HG03342 (cell line): Measurements from ENCODE around the gene LIN7B.
"Not testable (repeated sequence)": the region's sequence is repeated elsewhere in the genome, so short reads cannot be mapped to it uniquely, and the experiment has no call there.

Experiments used
- ATAC-seq: cut with Tn5 transposase; IDR thresholded peaks from one replicate; pipeline ENCODE4 v1.9.1; 2021; ENCODE audit warnings: mild to moderate bottlenecking, moderate library complexity; ENCODE audit not compliant: unreplicated experiment

The LIN7B gene

DNA sequence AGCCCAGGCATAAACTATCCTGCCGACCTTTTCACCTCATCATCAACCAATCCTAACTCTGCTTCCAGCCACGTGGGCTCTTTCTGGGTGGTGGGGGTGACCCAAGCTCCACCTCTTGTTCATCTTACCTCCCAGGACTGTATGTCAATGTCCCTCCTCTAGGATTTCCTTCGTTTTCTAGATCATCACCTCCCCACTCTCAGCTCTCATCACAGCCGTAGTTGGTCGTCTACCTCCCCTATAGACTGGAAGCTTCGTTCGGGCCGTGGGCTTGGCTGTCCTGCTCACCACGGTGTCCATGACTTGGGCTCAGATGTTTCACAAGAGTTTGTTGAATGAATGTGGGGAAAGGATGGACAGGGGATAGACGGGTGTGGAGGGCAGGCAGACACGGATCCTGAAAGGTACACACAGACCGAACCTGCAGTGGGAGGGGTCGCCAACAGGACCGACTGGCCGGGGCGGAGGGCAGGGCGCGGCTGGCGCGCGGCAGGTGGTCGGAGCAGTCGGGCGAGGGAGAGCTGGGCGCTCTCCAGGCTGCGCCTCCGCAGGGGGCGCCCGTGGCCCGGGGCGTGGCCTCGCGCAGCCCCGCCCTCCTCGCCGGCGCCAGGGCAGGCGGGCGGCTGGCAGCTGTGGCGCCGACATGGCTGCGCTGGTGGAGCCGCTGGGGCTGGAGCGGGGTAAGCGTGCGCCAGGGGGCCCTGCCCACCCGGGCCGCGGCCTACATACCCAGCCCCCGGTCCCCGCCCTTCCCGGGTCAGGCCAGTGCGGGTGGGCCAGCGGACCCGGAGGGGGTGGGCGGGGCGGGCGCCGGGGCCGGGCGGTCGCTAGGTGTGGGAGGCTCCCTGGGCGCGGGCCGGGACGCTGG is at the start of gene LIN7B:
Gene LIN7B (plus strand): TSS at position 609 of the 868 bp plus-strand sequence. CDS start 35 bp downstream, at position 644.
- peak; percentile 48 for ATAC-seq

DNA sequence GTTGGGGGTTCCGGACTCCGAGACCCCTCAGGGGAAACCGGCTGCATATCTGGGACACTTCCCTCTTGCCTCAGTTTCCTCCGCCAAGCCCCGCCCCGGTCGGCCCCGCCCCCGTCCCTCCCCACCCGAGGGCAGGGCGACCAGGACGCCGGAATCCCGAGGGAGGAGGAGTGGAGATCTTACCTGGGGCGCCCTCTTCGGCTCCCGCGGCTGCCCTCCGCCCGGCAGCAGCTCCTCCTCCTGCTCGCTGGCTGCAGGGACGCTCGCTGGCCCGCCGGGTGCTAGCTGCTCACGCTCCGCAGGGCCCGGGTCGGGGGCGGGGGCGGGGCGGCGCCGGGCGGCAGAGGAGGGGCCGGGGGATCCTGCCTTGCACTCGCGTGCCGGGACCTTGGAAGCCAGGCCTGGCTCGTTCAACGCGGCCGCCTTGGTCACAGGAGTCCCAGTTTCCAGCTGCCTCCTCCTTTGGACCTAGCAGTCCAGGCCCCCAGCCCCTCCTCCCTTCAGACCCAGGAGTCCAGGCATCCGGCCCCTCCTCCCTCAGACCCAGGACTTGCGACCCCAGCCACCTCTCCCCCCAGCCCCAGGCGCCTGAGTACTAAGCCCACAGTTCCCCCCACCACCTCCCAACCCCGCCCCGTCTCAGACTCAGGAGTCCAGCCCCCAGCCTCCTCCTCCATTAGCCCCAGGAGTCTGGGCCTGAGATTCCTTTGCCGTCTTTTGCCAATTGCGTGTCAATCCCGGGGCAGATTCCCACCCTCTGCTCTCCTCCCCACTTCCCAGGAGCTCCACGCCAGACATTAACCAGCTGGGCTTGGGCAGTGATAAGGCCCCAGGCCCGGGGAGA is 49.2 kb upstream of the LIN7B start, which contains the start of gene NTF4:
Gene NTF4 (minus strand): TSS at position 51 of the 844 bp plus-strand sequence. CDS start 2,821 bp downstream, outside the sequence.
- ATAC-seq, result no peak

- ATAC-seq, result no peak
These were observed 48.2 kb upstream of the LIN7B start for GRCh38 chr19:49065905-49066512.

DNA sequence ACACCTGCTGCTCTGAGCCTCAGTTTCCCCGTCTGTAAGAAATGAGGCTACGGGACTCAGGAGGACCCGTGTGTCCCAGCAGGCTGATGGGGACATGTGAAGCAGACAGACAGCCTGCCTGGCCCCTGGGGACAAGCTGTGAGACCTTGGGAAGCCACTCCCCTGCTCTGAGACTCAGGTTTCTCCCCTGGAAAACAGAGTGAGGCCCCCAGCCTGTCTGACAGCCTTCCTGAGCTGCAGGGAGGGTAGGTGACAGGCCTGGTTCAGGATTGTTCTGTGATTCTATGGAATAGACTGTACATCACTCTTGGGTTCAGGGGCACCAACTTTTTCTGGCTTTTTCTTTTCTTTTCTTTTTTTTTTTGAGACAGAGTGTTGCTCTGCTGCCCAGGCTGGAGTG is 46.6 kb upstream of the LIN7B start:
- no peak for ATAC-seq

DNA sequence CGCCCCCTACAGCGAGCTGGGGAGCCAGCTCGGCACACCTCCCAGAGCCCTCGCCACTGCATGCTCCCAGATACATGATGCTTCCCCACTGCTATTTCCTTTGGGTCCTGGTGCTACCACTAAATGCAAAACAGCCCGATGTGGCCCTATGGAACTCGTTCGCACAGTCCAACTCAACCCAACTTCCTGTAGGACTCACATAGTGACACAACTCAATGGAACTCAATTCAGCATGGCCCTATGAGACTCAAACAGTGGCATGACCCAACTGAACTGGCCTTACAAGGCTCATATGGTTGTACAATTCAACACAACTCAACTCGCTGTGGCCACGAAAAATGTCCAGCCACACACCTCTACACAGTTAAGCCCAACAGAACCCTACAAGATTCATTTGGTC is 45.1 kb upstream of the LIN7B start:
- no peak for ATAC-seq

DNA sequence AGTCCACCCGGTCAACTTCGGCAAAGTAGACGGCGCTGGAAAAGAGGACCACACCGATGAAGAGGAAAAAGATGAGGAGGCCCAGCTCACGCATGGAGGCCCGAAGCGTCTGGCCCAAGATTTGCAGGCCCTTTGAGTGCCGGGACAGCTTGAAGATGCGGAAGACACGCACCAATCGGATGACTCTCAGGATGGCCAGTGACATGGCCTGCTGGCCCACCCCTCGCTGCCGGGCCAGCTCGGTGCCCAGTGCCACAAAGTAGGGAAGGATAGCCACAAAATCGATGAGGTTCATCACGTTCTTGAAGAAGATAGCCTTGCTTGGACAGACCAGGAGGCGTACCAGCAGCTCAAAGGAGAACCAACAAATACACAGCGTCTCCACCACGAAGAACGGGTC is 43.8 kb upstream of the LIN7B start:
- no peak for ATAC-seq

GRCh38 chr19:49071860-49072547 is 42.2 kb upstream of the LIN7B start:
- no peak for ATAC-seq

GRCh38 chr19:49073514-49074378 is 40.4 kb upstream of the LIN7B start:
- no peak for ATAC-seq

DNA sequence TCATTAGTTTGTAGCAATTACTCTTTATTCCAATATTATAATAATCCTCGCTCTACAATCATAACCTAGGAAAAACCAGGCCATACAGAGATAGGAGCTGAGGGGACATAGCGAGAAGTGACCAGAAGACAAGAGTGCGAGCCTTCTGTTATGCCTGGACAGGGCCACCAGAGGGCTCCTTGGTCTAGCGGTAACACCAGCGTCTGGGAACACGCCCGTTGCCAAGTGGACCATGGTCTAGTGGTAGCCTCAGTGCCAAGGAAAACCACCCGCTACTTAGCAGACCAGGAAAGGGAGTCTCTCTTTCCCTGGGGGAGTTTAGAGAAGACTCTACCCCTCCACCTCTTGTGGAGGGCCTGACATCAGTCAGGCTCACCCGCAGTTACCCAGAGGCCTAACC is 39.3 kb upstream of the LIN7B start:
- not testable (repeated sequence) for ATAC-seq

- ATAC-seq, result no peak
These were observed 33.8 kb upstream of the LIN7B start for GRCh38 chr19:49080392-49080791.

DNA sequence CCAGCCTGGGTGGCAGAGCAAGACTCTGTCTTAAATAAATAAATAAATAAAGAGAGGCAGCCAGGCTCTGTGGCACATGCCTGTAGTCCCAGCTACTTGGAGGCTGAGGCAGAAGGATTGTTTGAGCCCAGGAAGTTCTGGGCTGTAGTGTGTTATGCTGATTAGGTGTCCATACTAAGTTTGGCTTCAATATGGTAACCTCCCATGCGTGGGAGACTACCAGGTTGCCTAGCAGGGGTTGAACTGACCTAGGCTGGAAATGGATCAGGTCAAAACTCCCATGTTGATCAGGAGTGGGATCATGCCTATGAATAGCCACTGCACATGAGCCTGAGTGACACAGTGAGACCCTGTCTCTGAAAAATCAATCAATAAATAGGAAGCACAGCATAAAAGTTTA is 32.9 kb upstream of the LIN7B start:
- ATAC-seq, result no peak

- no peak for ATAC-seq
These were observed 29.8 kb upstream of the LIN7B start for GRCh38 chr19:49084206-49085019.

- ATAC-seq, result peak; percentile 80
These were observed 28.9 kb upstream of the LIN7B start, which contains the start of gene SNRNP70 for GRCh38 chr19:49085020-49085867. TSS of gene SNRNP70 (plus strand) at chr19:49085451. CDS start at chr19:49086415, 964 bp downstream.

DNA sequence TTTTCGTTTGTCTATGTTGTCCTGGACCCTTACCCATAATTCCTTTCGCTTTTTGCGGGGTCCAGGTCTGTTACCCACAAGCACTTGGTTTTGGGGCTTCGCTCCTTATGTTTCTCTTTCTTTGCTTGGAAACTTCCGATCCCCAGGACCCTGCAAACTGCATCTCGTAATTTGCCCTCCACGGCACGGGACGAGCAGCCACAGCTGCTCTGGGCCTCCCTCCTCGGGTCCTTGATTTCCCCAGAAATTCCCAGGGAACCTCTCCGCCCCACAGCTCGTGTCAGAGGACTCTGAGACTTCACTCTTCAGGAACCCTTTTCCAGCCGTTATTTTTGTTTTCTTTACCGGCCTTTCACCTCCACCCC is 28.3 kb upstream of the LIN7B start:
- ATAC-seq, result no peak

DNA sequence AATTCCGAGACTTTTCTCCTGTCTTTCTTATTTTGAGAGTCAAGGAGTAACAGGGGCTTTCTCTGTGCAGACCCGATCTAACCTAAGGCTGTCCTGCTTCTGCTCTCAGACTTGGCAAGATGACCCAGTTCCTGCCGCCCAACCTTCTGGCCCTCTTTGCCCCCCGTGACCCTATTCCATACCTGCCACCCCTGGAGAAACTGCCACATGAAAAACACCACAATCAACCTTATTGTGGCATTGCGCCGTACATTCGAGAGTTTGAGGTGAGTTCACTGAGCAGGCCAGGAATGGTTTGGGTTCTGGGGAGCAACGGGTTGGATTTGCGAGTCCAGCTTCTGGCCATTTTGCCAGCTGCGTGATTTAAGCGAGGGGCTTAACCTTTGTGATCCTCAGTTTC is 27.9 kb upstream of the LIN7B start:
- ATAC-seq, result no peak

GRCh38 chr19:49091391-49092038 is 22.7 kb upstream of the LIN7B start:
- no peak for ATAC-seq

- no peak for ATAC-seq
These were observed 21.5 kb upstream of the LIN7B start for GRCh38 chr19:49092686-49093085.
